HL-60 (cell line): ENCODE measurements around the gene KLK5.

Experiments
- DNase-seq, 2 experiments: peaks; one replicate each; pipeline ENCODE4 v3.0.0-alpha.2; 2010 to 2020; ENCODE audit warnings: low read depth in 1 of 2, low spot score in 1 of 2
- H3K27ac ChIP-seq: fragments of 250-450 bp; sonication (Bioruptor Pico); replicated peaks from 2 replicates; pipeline ENCODE4 v1.5.1; 2020; ENCODE audit warnings: mild to moderate bottlenecking, moderate library complexity
- H3K27me3 ChIP-seq: fragments of 250-450 bp; sonication (Bioruptor Pico); 2 replicates; pipeline ENCODE4 v1.5.1; 2021; ENCODE audit warnings: mild to moderate bottlenecking, moderate library complexity; ENCODE audit not compliant: insufficient read depth, poor library complexity, severe bottlenecking
- H3K4me3 ChIP-seq: replicated peaks from 2 replicates; pipeline ENCODE4 v1.5.1; 2011; ENCODE audit warnings: mild to moderate bottlenecking, control low read depth, low read length; ENCODE audit not compliant: insufficient read depth
- GABPA ChIP-seq: IDR thresholded peaks from 2 replicates; pipeline ENCODE4 v1.6.1; 2012; ENCODE audit warnings: low read depth
- POLR2AphosphoS5 ChIP-seq: IDR thresholded peaks from 2 replicates; pipeline ENCODE4 v1.6.1; 2012; ENCODE audit warnings: low read depth
- SPI1 ChIP-seq: IDR thresholded peaks from 2 replicates; pipeline ENCODE4 v1.6.1; 2012; ENCODE audit warnings: low read depth, mild to moderate bottlenecking, borderline replicate concordance
- TF ChIP-seq, protein P1 (sequence below): IDR thresholded peaks from 2 replicates; pipeline ENCODE4 v1.6.1; 2012; ENCODE audit warnings: low read depth; ENCODE audit not compliant: insufficient replicate concordance
- TF ChIP-seq, protein P2 (sequence below): IDR thresholded peaks from one replicate; pipeline ENCODE4 v1.5.1; 2011; ENCODE audit warnings: low read length, control low read depth, inconsistent platforms; ENCODE audit not compliant: insufficient read depth

KLK5 gene

DNA sequence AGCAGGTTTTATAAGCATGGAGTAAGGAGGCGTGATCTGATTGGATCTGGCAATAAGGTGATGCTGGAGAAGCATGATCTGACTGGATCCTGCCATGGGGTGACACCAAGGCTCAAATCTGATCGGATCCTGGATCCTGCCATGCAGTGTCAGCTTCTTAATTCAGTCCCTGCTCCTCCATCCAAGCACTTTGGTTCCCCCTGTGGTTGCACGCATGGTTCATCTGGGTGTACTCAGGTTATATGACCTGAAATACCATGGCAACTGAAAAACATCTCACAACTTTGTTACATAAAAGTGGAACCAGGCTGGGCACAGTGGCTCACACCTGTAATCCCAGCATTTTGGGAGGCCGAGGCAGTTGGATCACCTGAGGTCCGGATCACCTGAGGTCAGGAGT lies 24.0 kb downstream of the KLK5 start:
- Histone ChIP-seq H3K4me3 (no peak overlapping the region), H3K27me3 (no peaks in the 10 kb centered on the region), H3K27ac (no peak overlapping the region)
- no peak for DNase-seq
- TF ChIP-seq SPI1 = no peak
- TF ChIP-seq, protein P1, sequence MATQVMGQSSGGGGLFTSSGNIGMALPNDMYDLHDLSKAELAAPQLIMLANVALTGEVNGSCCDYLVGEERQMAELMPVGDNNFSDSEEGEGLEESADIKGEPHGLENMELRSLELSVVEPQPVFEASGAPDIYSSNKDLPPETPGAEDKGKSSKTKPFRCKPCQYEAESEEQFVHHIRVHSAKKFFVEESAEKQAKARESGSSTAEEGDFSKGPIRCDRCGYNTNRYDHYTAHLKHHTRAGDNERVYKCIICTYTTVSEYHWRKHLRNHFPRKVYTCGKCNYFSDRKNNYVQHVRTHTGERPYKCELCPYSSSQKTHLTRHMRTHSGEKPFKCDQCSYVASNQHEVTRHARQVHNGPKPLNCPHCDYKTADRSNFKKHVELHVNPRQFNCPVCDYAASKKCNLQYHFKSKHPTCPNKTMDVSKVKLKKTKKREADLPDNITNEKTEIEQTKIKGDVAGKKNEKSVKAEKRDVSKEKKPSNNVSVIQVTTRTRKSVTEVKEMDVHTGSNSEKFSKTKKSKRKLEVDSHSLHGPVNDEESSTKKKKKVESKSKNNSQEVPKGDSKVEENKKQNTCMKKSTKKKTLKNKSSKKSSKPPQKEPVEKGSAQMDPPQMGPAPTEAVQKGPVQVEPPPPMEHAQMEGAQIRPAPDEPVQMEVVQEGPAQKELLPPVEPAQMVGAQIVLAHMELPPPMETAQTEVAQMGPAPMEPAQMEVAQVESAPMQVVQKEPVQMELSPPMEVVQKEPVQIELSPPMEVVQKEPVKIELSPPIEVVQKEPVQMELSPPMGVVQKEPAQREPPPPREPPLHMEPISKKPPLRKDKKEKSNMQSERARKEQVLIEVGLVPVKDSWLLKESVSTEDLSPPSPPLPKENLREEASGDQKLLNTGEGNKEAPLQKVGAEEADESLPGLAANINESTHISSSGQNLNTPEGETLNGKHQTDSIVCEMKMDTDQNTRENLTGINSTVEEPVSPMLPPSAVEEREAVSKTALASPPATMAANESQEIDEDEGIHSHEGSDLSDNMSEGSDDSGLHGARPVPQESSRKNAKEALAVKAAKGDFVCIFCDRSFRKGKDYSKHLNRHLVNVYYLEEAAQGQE = no peak
- TF ChIP-seq GABPA = no peak
- no peak for TF ChIP-seq POLR2AphosphoS5
- TF ChIP-seq, protein P2, sequence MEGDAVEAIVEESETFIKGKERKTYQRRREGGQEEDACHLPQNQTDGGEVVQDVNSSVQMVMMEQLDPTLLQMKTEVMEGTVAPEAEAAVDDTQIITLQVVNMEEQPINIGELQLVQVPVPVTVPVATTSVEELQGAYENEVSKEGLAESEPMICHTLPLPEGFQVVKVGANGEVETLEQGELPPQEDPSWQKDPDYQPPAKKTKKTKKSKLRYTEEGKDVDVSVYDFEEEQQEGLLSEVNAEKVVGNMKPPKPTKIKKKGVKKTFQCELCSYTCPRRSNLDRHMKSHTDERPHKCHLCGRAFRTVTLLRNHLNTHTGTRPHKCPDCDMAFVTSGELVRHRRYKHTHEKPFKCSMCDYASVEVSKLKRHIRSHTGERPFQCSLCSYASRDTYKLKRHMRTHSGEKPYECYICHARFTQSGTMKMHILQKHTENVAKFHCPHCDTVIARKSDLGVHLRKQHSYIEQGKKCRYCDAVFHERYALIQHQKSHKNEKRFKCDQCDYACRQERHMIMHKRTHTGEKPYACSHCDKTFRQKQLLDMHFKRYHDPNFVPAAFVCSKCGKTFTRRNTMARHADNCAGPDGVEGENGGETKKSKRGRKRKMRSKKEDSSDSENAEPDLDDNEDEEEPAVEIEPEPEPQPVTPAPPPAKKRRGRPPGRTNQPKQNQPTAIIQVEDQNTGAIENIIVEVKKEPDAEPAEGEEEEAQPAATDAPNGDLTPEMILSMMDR = no peak

DNA sequence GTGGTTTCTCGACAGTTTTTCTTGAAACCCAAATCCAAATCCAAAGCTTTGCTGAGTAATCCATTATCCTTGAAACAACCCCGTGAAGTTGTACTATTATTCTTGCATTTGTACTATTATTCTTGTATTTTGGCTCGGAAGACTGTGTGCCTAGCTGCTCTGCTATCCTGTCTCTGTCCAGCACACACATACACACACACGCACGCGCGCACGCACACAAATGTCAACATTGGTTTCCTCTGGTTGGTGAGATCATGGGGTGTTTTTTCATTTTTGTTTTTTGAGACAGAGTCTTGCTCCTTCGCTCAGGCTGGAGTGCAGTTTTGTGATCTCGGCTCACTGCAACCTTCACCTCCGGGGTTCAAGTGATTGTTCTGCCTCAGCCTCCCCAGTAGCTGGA lies 26.7 kb downstream of the KLK5 start:
- Histone ChIP-seq H3K27me3 (no peaks in the 10 kb centered on the region), H3K27ac (no peak overlapping the region), H3K4me3 (no peak overlapping the region)
- no peak for TF ChIP-seq POLR2AphosphoS5
- TF ChIP-seq, protein P1 = no peak
- TF ChIP-seq, protein P2 = no peak
- TF ChIP-seq SPI1 = no peak
- TF ChIP-seq GABPA = no peak
- no peak for DNase-seq

DNA sequence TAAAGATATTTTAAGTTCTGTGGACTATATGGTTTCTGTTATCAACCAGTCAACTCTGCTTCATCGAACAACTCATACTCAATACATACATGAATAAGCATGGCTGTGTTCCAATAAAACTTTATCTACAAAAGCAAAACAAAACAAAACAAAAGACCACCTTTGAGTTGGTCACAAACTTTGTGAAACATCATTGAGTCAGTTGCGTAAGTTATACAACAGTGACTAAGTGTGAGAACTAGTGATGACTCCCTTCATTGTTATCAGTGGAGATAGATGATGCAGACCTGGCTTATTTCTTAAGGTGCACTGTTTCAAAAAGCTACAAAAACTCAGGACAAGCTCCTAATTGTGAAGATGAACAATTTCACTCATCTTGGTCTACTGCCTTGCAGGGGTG lies 27.1 kb downstream of the KLK5 start:
- no peak for DNase-seq
- no peaks in the 10 kb centered on the region for H3K27me3 ChIP-seq

DNA sequence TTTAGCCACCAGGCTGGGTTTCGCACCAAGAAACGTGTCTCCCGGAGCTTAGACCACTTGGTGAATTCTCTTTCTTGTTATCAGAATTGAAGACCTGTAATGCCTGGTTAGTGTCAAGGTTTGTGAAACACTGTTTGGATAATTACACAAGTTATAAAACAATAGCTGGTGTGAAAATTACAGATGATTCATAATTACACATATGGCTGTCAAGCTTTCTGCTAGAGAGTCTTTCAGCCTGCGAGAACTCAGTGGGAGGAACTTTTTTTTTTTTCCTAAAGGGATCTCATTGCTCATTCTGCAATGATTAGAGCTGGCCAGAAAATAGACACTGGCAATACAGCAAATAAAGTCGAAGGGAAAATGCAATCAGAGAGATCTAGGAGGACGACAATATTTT lies 28.3 kb downstream of the KLK5 start:
- peaks cover under 1% of the 10 kb centered on the region for H3K27me3 ChIP-seq
- H3K4me3 ChIP-seq = no peak overlapping the region
- DNase-seq = no peak
- H3K27ac ChIP-seq = no peak overlapping the region
- TF ChIP-seq GABPA (no peak), SPI1 (no peak), POLR2AphosphoS5 (no peak)
- TF ChIP-seq, protein P2 = no peak
- TF ChIP-seq, protein P1 = no peak

More for the DNA sequence above, 27.1 kb downstream of the KLK5 start:
- TF ChIP-seq, protein P2 = no peak
- no peak overlapping the region for H3K4me3 ChIP-seq
- H3K27ac ChIP-seq = no peak overlapping the region
